Heart left ventricle (tissue), 16 donors: Measurements from ENCODE around the gene MAPK14. TPM values are rescaled to one million over a fixed set of nuclear protein-coding genes. Genes with fewer than 3 reads are reported as not detected.

Experiments used
- ATAC-seq, 4 donors: fragments of 200-7000 bp; cut with Tn5 transposase; one replicate each; pipeline ENCODE4 v1.9.1; 2020 to 2022; ENCODE audit warnings: moderate library complexity in 4 of 4, mild to moderate bottlenecking in 3 of 4, moderate number of reproducible peaks in 1 of 4
- DNase-seq, 5 donors: peaks; one replicate each; pipeline ENCODE4 v3.0.0-alpha.2; 2020
- H3K27ac ChIP-seq, 12 donors: fragments of 200-600 bp; sonication (generic) in 4 of 12; one replicate each; pipeline versions ENCODE4 v1.5.0 to v1.8.0; 2016 to 2022; ENCODE audit warnings: mild to moderate bottlenecking in 2 of 12
- H3K27me3 ChIP-seq, 9 donors: fragments of 200-600 bp; sonication (generic) in 2 of 9; one replicate each; pipeline versions ENCODE4 v1.5.1 to v1.8.0; 2016 to 2022; ENCODE audit warnings: mild to moderate bottlenecking in 3 of 9
- H3K36me3 ChIP-seq, 9 donors: fragments of 200-600 bp; sonication (generic) in 2 of 9; one replicate each; pipeline versions ENCODE4 v1.5.0 to v1.8.0; 2018 to 2022; ENCODE audit warnings: mild to moderate bottlenecking in 2 of 9
- H3K4me1 ChIP-seq, 12 donors: fragments of 200-600 bp; sonication (generic) in 4 of 12; one replicate each; pipeline versions ENCODE4 v1.5.0 to v1.8.0; 2016 to 2022; ENCODE audit warnings: mild to moderate bottlenecking in 3 of 12
- H3K4me3 ChIP-seq, 12 donors: fragments of 200-600 bp; sonication (generic) in 4 of 12; one replicate each; pipeline versions ENCODE4 v1.5.0 to v1.8.0; 2017 to 2022; ENCODE audit warnings: mild to moderate bottlenecking in 9 of 12, moderate library complexity in 4 of 12
- H3K9me3 ChIP-seq, 12 donors: fragments of 200-600 bp; sonication (generic) in 4 of 12; one replicate each; pipeline versions ENCODE4 v1.5.0 to v1.8.0; 2016 to 2022; ENCODE audit warnings: mild to moderate bottlenecking in 1 of 12
- CTCF ChIP-seq, 12 donors: fragments of 200-600 bp; sonication (generic) in 4 of 12; IDR thresholded peaks; one replicate each; pipeline versions ENCODE4 v1.5.0 to v1.8.0; 2018 to 2022; ENCODE audit warnings: antibody characterized with exemption in 12 of 12, mild to moderate bottlenecking in 5 of 12
- POLR2A ChIP-seq, 2 donors: fragments of 450-650 bp; IDR thresholded peaks; one replicate each; pipeline ENCODE4 v1.6.1; 2017; ENCODE audit warnings: antibody characterized with exemption in 2 of 2, mild to moderate bottlenecking in 2 of 2, moderate library complexity in 2 of 2
- WGBS, 4 donors: extraction: QIAGEN DNeasy Blood & Tissue Kit in 2 of 4; methylation state at CpG; one replicate each; pipeline versions ENCODE4 v1.1.5 to v1.1.7; 2013 to 2018; 5-methylcytosine and 5-hydroxymethylcytosine counted together
- intact Hi-C, 10 donors: fragments of 100-400 bp; cut with DNase I; formaldehyde crosslinking; loops; one replicate each; pipeline versions ENCODE4 v1.11.1 to v1.14.2; 2022
- polyA plus RNA-seq, 2 donors: library from polyadenylated mRNA; stranded (reverse); fragments of 200-250 nt; gene quantifications; one replicate each; pipeline ENCODE4 v1.2.3, GENCODE V29; 2013
- total RNA-seq, 9 donors: library from RNA; depleted of rRNA in 2 of 9; stranded (reverse); fragments of >200 nt in 2 of 9; fragmentation: NEBNext Ultra II Directional in 3 of 9; extraction: Animal tissue kit (Norgen Biotek cat#: 25700) in 3 of 9; gene quantifications; one replicate each; pipeline versions ENCODE4 v1.1.0 to v1.2.4, GENCODE V29; 2016 to 2023
- donor health status: ischemic (EF 13 %, LVEDD 7.1; RV severe dilation, severe dysfunction).
- donor health status: healthy with polysubstance abuse.
- donor health status: DM: no; HTN: yes; CAD: no.
- donor health status: DM: no; HTN: no; CAD: no.
- donor health status: ischemic (EF 25% LVEDD 6.9; RV normal size, moderate dysfunction).
- donor health status: ischemic (EF 25% LVEDD 5.7; RV mildly dilated, moderate dysfunction).
- donor health status: healthy.
- donor health status: DM: yes; HTN: yes; CAD: no.
- donor health status: ischemic (EF 35%, LVEDD 5.7; RV mildly dilated, moderate dysfunction).
- donor health status: nonischemic (EF 11% LVEDD 7.7; RV severe dilation, severe dysfunction).
- donor health status: DM: yes; HTN: yes; CAD: no.
- donor health status: PGD.
- donor health status: ischemic (EF 29% LVEDD 5.4; RV normal size, mild dysfunction).
- donor health status: nonischemic (EF 23%, LVEDD 6.1; RV moderate dilation, normal function).

MAPK14 gene
- total and polyA plus RNA-seq, 11 donors, result 7.0 to 46.5 (median 32.3) TPM

- Histone ChIP-seq H3K27ac (no peak overlapping the region), H3K27me3 (no peaks in the 10 kb centered on the region), H3K4me3 (no peak overlapping the region), H3K36me3 (peaks cover 0 to 37% (median 16%) of the 10 kb centered on the region in 9 donors), H3K4me1 (peaks cover 0 to 54% (median 0%) of the 10 kb centered on the region in 12 donors), H3K9me3 (no peaks in the 10 kb centered on the region)
- WGBS, 4 donors, result 96 to 97% (median 96%) methylated on average over 10 of the region's 10 CpGs
- DNase-seq (no peak), ATAC-seq (no peak)
- TF ChIP-seq CTCF (IDR thresholded peaks at IDR 0.05) (no peak), POLR2A (IDR thresholded peaks at IDR 0.05) (no peak)
- intact Hi-C loops, result no loop called here
Measured at GRCh38 chr6:36115412-36115811, 87.8 kb downstream of the MAPK14 start.

DNA sequence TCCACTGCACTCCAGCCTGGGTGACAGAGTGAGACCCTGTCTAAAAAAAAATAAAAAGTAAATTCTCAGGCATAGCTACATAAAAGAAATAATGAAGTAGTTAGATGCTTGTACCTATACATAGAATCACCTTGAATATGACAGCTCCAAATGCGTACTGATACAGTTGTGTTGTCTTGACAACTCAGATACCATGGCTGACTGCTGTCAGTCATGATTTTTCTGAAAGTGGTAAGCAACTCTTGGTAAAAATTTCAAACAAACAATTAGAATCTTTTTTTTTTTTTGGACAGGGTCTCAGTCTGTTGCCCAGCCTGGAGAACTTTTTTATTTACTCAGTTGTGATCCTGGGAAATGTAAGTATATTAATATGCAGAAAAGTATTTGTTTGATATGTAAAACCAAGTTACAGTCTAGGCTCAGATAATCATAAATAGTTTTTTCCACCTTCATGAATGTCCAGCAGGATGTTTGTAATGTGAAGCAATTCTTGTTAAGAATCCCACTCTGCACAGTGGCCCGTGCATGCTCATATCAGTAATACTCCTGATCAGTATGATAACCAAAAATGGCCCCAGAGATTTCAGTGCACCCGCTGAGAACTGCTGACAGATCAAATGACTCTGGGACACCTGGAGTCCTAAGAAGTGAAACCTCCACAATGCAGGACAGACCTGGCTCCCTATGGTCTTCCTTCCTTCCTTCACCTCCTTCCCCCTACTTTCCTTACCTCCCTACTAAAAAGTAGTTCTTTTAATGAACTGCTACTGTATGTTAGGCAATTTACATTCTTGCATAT is 88.7 kb downstream of the MAPK14 start:
- DNase-seq (no peak), ATAC-seq (no peak)
- 69 to 80% (median 75%) methylated on average over 3 of the region's 3 CpGs for WGBS, 4 donors
- H3K27ac ChIP-seq, result no peak overlapping the region
- intact Hi-C loops, result no loop called here
- H3K4me3 ChIP-seq, result no peak overlapping the region
- H3K27me3 ChIP-seq, result no peaks in the 10 kb centered on the region
- peaks cover 0 to 62% (median 5%) of the 10 kb centered on the region in 12 donors for H3K4me1 ChIP-seq
- no peaks in the 10 kb centered on the region for H3K9me3 ChIP-seq
- TF ChIP-seq CTCF (IDR thresholded peaks at IDR 0.05) (no peak), POLR2A (IDR thresholded peaks at IDR 0.05) (no peak)
- H3K36me3 ChIP-seq, result peaks cover 0 to 29% (median 8%) of the 10 kb centered on the region in 9 donors

GRCh38 chr6:36116943-36117342 is 89.3 kb downstream of the MAPK14 start:
- H3K4me1 ChIP-seq, result peaks cover 0 to 69% (median 8%) of the 10 kb centered on the region in 12 donors
- ATAC-seq, result no peak
- no peak for DNase-seq
- H3K27ac ChIP-seq, result no peak overlapping the region
- no peak overlapping the region for H3K4me3 ChIP-seq
- no peaks in the 10 kb centered on the region for H3K27me3 ChIP-seq
- TF ChIP-seq CTCF (IDR thresholded peaks at IDR 0.05) (no peak), POLR2A (IDR thresholded peaks at IDR 0.05) (no peak)
- peaks cover 0 to 22% (median 3%) of the 10 kb centered on the region in 9 donors for H3K36me3 ChIP-seq
- H3K9me3 ChIP-seq, result no peaks in the 10 kb centered on the region
- 90 to 100% (median 95%) methylated on average over 2 of the region's 2 CpGs for WGBS, 4 donors
- intact Hi-C loops, result no loop called here

DNA sequence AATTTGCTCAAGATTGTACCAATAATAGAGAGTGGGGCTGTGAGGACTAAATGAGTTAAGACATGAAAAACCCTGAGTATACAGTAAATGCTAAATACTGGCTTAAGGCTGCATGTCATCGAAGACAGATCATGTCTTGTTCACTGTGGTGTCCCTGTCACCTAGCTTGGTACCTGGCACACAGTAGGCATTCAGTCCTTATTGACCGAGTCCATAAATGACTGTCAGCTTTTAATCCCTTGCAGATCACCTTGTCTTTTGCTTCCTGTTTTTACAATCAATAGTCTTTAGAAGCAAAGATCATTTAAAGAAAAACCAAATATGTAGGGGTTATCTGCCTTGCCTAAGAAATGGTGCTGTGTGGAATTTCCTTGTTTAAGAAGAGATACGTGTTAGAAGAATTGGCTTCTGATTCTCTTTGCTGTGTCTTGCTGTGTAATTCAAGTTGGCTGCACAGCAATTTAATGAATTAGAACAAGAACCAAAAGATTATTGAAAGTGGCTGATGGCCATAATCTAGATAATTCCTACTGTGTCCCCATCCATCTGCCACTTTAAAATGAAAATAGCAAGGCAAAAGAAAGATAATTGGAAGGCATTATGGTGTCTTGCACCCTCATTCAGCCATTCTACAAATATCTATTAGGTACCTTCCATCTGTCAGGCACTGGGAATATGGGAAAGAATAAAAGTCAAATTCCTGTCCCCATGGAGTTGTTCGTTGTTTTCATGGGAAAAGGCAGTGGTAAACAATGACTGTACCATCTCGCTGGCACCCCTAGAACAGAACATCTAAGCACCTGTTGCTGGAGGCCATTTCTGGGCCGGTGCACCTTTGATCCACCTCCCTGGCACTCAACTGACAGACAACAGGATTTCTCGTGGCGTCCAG is 90.3 kb downstream of the MAPK14 start:
- Histone ChIP-seq H3K4me1 (peaks cover 0 to 71% (median 8%) of the 10 kb centered on the region in 12 donors), H3K27me3 (no peaks in the 10 kb centered on the region), H3K4me3 (no peak overlapping the region), H3K27ac (no peak overlapping the region), H3K36me3 (peaks cover 0 to 14% (median 0%) of the 10 kb centered on the region in 9 donors), H3K9me3 (no peaks in the 10 kb centered on the region)
- TF ChIP-seq POLR2A (IDR thresholded peaks at IDR 0.05) (no peak), CTCF (IDR thresholded peaks at IDR 0.05) (no peak)
- DNase-seq, result no peak
- no peak for ATAC-seq
- intact Hi-C loops, result no loop called here
- WGBS, 4 donors, result 88 to 89% (median 88%) methylated on average over 8 of the region's 8 CpGs
